ENCODE measurements around the gene RFX8.
"Not testable (repeated sequence)": the region's sequence is repeated elsewhere in the genome, so short reads cannot be mapped to it uniquely, and the experiment has no call there.

The RFX8 gene

DNA sequence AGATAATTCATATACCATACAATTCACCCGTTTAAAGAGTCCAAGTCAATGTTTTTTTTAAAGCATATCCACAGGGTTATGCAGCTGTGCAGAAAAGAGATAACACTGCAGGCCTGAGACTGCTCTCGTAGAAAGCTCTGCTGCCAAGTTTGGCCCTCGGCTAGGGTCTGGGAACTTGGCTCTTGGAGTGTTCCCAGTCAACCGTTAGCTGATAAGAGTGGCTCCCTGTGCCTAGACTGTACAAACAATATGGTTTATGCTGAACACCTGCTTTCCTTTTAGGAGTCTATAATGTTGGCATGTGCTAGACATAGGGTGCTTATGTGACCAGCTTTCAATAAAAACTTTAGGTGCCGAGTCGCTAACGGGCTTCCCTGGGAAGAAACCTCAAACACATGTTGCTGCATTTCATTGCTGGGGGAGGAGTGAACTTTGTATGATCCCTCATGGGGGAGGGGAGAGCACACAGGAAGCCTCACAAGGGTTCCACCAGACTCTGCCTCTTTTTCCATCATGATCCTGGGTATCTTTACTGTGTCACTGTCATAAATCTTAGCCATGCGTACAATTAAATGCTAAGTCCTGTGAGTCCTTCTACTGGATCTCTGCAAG, 34.7 kb downstream of the RFX8 start:
- no peak for DNase-seq (ENCODE audit: low read depth, low spot score)

DNA sequence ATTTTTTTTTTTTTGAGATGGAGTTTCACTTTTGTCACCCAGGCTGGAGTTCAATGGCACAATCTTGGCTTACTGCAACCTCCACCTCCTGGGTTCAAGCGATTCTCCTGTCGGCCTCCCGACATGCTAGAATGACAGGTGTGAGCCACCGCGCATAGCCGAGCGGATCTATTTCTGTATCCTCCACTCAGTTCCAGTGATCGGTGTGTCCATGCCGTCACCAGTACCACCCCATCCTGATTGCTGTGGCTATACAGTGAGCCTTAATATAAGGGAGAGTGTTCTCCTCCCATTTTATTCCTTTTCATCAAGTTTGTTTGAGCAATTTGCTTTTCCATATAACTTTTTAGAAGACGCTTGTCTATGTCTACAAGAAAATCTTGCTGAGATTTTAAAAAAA, 35.2 kb downstream of the RFX8 start:
- no peak for DNase-seq (ENCODE audit: low read depth, low spot score)

DNA sequence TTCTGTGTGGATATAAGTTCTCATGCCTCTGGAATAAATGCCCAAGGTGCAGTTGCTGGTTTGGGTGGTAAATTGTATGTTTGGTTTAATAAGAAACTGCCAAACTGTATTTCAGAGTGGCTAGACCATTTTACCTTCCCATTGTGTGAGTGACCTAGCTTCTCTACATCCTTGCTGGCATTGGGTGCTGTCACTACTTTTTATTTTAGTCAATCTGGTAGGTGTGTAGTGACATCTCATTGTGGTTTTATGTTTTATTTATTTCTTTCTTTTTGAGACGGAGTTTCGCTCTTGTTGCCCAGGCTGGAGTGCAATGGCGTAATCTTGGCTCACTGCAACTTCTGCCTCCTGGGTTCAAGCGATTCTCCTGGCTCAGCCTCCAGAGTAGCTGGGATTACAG, 36.4 kb downstream of the RFX8 start:
- not testable (repeated sequence) for DNase-seq (ENCODE audit: low read depth, low spot score)

DNA sequence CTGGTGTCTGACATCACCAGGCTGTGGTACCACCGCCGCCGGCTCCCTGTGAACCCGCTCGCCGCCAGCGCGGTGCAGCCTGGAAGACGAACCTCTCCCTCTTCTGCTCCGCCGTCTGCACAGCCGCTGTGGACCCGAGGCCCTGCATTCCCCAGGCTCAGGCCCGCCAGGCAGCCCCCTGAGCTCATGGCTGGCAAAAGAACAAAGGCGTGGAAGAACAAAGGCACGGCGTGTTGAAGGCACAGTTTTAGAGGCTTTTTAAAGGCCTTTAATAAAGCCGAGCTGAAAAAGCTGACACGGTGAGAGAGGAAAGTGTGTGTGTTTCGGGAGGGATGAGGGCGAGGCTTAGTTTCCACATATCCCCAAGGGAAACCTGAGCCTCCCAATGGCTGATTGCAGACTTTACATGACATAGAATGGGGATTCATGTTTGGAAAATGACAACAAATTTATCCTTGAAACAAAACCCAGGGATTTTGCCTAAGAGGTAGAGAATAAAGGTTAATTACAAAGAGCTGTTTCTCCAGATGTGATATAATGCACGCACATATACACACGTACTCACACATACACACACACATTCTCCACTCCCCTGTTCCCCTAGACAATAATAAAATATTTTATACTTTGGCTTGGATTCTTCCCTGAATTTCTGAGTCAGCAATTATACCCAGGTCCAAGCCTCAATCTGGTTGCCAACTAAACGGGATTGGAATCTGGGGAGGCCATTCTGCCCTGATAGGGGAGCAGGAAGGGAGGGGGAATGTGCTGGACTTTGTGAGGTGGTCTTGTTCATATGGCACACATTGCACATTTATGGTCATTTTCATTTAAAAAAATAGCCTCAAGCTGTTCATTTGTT, 39.7 kb downstream of the RFX8 start:
- DNase-seq (ENCODE audit: low read depth, low spot score) = no peak

DNA sequence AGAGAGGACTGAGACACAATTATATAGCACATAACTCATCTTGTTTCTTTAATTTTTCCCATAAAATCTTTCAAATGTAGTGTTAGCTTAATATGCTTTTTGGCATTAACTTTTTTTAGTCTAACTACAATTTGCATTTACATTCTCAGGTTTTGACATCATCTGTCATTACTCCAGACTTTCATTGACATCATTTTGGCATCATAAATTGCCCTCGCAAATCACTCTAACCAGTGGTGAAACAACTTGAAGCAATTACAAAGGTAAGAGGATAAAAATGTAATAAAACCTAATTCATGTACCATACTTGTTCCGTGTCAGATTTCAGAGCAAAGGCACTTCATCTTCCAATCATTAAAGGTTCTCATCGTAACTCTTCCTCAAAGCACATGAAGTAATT, 41.4 kb downstream of the RFX8 start:
- no peak for DNase-seq (ENCODE audit: low read depth, low spot score)

DNA sequence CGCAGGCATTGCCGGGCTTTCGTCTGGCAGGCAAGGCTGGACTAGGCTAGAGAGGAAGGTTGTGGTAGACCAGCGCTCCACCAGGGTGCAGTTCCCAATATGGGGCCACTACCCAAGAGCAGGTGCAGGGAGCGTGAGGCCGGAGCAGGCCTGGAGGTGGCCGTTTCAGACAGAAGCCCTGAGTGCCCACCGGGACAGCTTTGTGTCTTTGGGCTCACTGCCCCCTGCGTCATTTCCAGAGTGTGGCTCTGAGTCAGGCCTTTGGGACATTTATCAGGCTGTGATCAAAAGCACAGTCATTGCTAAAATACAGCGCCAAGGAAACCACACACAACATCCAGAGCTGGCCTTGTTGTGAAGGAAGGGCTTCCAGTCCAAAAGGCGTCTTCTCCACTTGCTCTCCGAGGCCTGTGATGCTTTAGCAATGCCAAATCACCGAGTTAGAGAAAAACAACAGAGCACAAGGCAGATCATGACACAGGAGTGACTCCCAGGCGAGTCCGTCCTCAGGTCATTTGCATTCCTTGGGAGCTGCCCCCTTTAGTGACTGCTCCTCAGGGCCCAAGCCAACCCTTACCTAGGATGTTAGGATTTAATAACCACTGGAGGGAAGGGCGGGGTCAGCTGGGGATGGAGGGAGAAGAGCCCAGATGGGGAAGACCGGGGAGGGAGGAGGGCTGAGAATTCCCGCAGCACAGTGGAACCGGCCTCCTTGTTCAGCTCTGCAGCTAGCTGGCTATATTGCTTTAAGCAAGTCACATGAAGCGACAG, 42.3 kb downstream of the RFX8 start:
- DNase-seq (ENCODE audit: low read depth, low spot score) = no peak

DNA sequence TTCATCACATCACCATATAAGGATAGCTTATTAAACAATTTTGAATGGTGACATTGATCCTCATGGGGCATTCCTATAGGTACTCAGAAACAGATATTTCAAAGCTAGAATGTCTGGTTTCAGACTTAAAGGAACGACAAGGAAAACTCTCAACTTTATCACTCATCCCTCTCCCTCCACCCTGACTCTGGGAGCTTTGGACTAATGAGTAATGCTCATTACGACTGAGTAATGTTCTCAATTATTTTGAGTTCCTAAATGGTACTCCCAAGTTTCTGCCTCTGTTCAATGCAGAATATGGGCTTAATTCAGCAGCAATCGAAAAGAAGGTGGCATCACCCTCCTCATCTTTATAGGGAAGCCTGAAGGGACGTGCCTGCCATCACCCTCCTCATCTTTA, 43.4 kb downstream of the RFX8 start:
- no peak for DNase-seq (ENCODE audit: low read depth, low spot score)

DNA sequence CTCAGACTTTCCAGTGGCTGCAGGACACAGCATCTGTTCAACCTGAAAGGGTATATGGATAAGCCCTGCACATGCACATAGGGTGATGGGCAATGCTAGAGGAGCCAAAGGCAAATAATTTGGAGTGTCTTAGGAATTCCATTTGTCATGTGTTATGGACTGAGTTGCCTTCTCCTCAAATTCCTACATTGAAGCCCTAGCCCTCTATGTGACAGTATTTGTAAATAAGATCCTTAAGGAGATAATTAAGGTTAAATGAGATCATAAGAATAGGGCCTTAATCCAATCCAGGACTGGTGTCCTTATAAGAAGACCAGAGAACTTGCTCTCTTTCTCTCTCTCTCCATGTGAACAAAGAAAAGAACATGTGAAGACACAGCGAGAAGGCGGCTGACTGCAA, 44.8 kb downstream of the RFX8 start:
- DNase-seq (ENCODE audit: low read depth, low spot score) = no peak

DNA sequence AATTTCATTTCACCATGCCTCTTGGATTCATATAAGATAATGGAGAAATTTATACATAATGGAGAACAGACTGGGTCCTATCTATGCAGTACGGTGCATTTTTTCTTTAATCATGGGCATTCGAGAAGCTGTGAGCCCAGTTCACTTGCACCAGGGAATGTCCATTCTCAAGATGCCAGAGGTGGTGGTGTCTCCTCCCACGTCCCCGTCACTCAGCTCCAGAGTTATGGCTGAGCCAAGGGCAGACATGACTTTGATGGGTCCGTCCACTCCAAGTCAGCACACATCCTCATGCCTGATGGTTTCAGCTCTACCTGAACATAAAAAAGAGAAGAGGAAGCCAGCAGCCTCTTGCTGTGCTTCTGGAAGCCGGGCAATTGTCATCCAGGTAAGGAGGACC, 45.5 kb downstream of the RFX8 start:
- DNase-seq (ENCODE audit: low read depth, low spot score) = no peak

DNA sequence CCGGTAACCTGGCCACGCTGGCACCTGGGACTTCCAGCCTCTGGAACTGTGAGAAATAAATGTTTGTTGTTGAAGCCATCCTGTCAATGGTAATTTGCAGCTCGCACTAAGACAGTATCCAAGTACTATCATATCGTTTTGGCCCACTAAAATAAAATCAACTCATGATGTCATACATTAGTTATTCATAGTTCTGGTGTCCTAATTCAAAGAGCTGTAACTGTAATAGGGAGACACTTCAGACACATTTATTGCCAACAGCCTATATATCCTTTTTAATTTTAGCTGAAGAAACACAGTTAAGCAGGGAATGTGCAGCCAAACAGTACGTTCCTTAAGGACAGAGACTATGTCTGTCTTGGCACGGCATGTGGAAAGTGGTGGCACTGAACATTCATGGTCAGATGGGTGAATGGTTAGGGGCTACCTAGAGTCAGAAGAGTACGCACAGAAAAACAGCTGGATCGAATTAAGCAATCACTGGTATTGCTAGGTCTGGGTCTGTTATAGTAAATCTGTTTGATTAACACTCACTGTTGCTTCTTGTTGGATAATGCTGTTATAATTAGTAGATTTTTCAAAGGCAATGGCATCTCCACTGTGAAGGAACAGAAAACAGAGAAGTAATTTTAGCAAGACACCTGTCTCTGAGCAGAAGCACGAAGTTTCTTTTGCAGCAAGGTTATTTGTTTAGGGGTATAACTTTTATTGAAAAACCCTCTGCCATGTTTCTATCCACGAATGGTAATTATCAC, 46.3 kb downstream of the RFX8 start:
- no peak for DNase-seq (ENCODE audit: low read depth, low spot score)

DNA sequence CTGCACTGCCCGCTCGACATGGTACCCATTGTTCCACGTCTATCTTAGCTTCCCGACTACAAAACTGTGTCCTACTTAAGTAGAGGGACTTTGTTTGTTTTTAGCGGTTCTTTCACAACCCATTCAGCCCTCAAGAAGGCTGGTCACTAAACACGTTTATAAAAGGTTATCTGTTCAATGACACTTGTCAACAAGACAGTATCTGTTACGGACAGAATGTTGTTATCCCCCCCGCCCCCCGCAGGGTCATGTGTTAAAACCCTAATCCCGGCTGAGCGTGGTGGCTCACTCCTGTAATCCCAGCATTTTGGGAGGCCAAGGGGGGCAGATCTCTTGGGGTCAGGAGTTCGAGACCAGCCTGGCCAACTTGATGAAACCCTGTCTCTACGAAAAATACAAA, 47.2 kb downstream of the RFX8 start:
- DNase-seq (ENCODE audit: low read depth, low spot score) = no peak

DNA sequence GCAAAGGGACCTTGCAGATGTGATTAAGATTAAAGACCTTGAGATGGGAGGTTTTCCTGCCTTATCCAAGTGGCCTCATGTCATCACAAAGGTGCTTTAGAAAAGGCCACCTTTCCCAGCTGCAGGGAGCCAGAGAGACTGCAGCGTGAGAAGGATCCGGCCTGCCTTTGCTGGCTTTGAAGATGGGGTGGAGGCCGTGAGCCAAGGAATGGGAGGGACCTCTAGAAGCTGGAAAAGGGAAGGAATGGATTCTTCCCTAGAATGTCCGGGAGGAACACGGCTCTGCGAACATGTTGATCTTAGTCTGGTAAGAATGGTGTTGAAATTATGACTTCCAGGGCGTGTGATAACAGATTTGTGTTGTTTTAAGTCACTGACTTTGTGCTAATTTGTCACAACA, 47.7 kb downstream of the RFX8 start:
- DNase-seq (ENCODE audit: low read depth, low spot score) = no peak

DNA sequence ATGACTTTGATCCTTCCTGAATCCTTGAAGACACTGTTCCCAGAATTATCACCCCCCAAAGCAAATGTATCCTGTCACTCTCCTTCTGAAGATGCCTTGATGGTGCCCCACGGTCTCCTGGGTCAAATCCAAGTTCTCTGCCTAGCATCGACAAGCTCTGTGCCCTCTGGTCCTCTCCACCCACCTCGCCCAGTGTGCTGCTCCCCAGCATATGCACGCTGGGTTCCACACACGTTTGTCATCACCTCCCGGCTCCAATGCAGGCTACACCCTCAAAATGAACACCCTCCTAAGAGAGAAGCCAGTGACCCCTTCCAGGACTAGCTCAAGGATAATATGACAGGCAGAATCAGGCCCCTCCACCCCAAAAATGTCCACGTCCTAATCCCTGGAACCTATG, 48.1 kb downstream of the RFX8 start:
- DNase-seq (ENCODE audit: low read depth, low spot score) = no peak

DNA sequence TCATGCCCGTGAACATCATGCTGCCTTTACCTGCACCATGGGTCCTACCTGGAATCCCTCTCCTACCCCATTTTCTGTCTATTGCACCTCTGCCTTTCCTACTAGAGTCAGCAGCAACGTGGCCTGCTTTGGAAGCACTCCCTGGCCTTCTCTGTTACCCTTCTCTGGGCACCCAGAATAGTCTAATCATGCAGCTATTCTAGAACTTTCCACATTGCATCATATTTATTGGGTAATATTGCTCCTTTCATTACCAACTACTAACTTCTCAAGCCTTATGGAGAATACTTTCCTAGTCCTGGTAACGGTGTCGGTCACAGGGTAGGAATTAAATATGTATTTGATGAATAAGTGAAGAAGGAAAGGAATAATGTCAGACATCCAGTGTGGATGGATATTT, 54.3 kb downstream of the RFX8 start:
- DNase-seq (ENCODE audit: low read depth, low spot score) = no peak

DNA sequence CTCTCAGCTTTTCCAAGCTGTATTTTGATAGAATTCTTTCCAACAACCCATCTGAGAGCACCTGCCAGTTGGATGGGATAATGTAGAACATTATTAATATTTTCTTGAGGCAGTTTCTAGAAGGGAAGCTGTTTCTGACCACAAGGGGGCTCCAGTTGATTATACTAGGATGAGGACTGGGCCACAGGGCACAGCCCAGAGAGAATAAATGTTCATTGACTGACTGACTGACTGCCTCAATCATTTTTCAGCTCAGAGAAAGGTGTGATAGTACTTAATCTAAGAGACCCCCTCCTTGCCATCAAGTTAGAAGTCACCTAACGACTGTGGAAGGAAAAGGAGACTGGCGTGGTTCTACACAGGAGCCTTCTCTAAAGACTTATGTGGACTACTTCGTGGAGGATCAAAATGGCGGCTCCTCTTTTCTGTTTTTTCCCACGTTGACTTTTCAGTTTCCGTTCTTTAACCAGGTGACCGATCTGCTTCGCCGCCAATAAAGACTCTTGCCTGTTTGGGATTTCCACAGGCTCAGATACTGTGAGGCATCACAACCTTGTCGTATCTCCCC, 55.7 kb downstream of the RFX8 start:
- peak; percentile 35 for DNase-seq (ENCODE audit: low read depth, low spot score)

DNA sequence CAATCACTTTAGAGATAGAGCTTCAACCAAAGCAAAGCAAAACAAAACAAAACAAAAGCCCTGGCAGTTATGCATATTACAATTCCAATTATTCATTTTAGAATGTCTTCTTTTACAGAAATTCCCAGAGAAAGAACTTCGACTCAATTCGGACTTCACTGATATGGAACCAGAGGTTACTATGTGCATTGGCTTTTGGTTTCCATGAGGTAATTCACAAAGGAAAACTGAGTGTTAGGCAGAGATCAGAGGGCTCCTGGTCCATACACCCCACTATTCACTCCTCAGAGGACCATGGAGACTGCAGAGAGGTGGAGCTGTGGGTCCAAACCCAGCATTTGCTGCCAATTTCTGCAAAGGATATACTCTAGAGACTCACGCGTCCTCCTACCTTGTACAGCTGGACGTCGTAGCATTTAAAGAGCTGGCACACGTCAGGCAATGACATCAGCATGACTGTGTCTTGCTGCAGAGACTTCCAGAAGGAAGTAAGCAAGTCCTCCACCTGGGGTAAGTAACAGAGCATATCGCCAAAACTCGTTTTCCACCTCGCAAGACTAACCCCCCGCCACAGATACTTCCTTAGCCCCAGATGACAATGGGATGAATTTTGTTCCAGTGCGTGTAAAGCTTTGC, 56.3 kb downstream of the RFX8 start:
- DNase-seq (ENCODE audit: low read depth, low spot score) = no peak

DNA sequence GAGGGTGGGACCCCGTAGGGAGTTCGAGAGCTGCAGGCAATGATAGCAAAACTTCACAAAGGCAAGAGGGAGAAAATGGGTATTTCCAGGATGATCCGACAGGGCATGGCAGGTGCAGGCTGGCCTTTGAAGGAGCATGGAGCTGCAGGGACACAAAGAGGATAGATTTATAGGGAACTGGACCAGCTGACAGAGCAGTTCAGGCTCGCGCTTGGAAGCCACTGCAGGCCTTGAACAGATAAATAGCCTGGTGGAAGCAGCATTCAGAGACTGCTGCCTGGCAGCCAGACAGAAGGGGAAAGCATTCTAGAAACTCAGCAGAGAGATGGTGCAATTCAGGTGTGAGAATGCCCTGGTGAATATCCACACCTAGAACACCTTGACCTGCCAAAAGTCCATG, 58.3 kb downstream of the RFX8 start:
- DNase-seq (ENCODE audit: low read depth, low spot score) = no peak

DNA sequence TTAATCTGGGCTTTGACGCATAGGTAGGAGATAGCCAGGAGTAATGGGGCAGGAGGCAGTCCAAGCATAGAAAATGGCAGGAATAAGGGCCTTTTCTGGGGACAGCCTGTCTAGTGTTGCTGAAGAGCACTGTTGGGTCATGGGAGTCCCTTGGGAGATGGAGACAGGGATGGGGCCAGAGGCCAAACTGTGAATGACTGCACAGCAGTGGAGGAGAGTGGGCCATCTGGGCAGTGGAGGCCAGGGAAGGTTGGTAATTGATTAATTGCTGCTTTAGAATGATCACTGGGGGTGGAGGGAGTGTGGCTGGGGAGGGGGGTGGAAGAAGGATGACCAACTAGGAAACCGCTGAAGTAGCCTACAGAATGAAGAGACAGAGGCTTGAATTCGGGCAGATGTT, 59.0 kb downstream of the RFX8 start:
- no peak for DNase-seq (ENCODE audit: low read depth, low spot score)

DNA sequence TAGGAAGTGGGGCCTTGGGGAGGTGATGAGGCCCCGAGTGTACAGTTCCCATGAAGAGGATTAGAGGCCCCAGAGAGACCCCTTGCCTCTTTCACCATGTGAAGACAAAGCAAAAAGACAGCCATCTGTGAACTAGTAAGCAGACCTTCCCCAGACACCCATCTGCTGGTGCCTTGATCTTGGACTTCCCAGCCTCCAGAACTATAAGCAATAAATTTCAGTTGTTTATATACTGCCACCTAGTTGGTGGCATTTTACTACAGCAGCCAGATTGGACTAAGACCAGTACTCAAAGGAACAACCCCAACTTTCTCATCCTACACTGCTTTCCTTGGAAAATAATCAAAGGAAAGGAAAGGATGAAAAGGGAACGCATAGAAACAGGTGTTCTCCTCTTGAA, 59.7 kb downstream of the RFX8 start:
- no peak for DNase-seq (ENCODE audit: low read depth, low spot score)

DNA sequence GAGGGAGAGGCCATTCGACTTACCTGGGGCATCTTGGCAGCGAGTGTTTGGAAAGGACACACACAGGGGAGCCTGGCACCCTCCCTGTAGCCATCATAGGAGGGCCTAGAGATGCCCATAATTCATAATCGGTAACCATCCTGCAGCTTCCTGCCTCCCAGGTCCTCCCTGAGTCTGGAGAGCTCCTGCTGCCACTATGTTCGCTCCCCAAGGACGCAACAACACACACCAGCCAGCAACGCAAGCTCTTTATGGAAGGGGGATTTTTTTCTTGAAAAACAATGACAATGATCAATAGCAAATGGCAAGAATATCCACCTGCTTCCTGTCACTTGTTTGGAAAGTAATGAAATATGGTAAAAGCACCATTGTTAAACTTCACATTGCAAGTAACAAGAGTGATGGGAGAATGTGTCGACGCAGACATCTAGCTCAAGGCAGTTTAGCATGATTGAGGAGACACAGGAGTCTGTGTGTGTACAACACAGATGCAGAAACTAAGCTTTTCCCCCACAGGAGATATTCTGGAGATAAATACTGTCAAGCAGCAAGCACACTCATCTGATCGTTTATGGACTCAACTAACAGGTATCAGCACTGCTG, 62.7 kb downstream of the RFX8 start:
- no peak for DNase-seq (ENCODE audit: low read depth, low spot score)

DNA sequence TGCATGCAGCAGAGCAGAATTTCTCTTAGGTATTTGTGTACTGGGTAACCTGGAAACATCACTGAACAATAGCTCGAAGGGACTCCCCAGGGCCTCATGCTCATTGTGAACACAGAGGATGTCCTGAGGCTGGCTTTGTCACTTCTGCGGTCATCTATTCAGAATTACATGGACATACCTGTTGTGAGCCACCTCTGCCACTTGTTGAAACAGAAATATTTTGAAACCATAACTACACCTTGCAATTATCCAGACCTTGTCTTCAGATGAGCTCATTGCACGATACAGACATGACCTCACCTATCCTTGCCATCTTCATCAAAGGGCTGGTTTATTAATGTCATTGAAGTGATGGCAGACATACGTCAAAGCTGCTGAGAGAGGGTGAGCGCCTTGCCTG, 64.2 kb downstream of the RFX8 start:
- DNase-seq (ENCODE audit: low read depth, low spot score) = no peak
